HG03097 (cell line): ENCODE results near the gene VWA2.

Experiments used
- ATAC-seq: cut with Tn5 transposase; IDR thresholded peaks from one replicate; pipeline ENCODE4 v1.9.1; 2021; ENCODE audit not compliant: unreplicated experiment, low FRiP score

VWA2 gene

GRCh38 chr10:114337510-114338462 is 98.7 kb downstream of the VWA2 start:
- no peak for ATAC-seq

DNA sequence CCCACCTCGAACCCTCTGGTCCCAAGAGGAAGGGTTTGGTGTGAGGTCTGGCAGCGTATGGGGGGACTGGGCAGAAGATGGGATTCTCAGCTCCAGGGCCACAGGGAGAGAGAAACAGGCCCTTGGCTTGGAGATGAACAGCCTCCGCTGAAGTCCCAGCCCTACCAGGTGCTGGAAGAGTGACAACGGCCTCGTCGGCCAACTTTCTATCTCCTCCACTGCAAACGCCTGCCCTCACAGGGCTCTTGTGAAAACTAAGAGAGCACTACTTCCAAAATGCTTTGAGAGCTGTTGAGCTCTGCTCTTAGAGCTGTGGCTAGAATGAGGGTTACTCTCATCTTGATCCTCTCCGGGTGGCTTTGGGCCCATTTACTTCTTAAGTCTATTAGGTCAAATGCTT is 101.8 kb downstream of the VWA2 start:
- no peak for ATAC-seq
